ENCODE data around the gene PYY. TPM values are rescaled to one million over a fixed set of nuclear protein-coding genes. Genes with fewer than 3 reads are reported as not detected.
"Not testable (repeated sequence)": the region's sequence is repeated elsewhere in the genome, so short reads cannot be mapped to it uniquely, and the experiment has no call there.

The PYY gene
- not detected in 2 replicates for total RNA-seq (2014; rRNA removed; shearing (Covaris generic))

DNA sequence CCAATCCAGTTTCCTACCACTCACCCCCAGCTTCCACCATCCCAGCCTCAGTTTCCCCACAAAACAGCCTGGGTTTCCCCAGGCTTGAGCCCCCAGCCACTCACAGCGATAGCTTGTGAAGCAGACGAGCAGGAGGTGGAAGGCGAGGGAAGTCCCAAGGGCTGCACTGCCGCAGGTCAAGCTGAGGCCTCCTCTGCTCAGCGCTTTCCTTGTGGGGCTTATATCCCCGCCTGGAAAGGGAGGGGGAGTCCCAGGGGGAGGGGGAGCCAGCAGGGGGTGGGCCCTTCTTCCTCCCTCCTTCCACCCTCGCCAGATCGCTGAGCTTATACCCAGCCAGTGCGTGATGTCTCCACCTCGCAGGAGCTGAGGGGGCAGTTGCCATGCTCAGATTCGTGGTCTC is at the start of gene PYY:
Gene PYY, minus strand, starts transcription at position 195 of the 400 bp plus-strand sequence. CDS start 457 bp downstream, outside the sequence.
- Histone ChIP-seq H3K27ac (no peak within 1 kb of the TSS), H3K36me3 (no peaks in the 10 kb centered on the region), H3K4me1 (no peaks in the 10 kb centered on the region), H3K27me3 (peaks cover 17% of the 10 kb centered on the region; the same call in 1 of the 2 replicates), H3K9me3 (replicated peaks) (no peaks in the 10 kb centered on the region), H3K4me3 (peak within 1 kb of the TSS; percentile 8; the same call in 1 of the 2 replicates)
- no peak for DNase-seq

DNA sequence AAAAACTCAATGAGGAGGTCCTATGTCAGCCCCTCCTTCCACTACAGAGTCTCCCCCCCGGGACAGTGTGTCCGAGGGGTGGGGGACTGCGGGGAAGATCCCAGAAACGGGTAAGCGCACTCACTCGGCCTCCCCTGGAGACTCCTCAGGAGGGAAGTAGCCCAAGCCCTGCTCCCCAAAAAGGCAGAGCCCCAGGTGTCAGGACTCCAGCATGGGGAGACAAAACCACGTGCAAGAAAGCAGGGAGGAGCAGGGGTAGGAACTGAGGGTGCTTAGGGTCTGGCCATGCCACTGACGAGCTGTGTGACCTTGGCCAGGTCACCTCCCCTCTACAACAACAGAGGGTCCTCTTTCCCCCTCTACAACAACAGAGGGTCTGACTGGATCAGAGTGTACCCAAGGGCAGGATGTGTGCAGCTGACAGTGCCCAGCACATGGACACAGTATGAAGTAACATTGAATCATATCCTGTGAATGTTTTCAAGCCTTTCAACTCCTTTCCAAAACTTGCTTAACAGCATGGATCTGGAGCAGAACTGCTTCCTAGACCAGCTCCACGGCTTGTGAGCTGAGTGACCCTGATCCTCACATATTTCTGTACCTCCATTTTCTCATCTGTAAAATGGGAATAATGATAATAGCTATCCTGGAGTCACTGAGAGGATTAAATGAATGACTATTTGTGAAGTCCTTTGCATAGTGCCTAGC is 48.6 kb upstream of the PYY start:
- H3K9me3 ChIP-seq (replicated peaks): no peaks in the 10 kb centered on the region
- peaks cover 6% of the 10 kb centered on the region for H3K27me3 ChIP-seq
- no peak overlapping the region for H3K27ac ChIP-seq
- H3K4me3 ChIP-seq: no peak overlapping the region
- DNase-seq: no peak
- no peaks in the 10 kb centered on the region for H3K36me3 ChIP-seq
- no peaks in the 10 kb centered on the region; the same call in 1 of the 2 replicates for H3K4me1 ChIP-seq

DNA sequence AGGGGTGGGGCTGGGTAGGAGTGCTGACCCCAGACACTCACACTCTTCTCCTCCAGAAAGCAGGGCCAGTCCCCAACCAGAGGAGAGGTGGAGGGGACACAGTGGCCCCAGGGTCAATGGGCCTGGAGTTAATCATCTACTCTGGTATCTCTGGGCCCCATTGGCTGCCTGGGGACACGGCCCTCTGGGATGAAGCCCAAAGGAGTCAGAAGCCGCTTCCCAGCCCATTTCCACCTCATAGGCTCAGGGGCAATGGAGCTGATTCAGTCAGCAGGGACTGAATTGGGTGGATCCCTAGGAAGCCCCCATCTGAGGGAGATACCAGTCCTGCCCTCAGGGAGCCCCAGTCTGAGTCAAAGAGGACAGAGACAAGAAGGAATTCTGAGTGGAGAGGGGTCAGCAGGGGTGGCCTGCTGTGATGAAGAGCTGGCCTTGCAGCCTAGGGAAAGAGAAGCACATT is 47.8 kb upstream of the PYY start:
- no peak overlapping the region for H3K4me3 ChIP-seq
- no peak for DNase-seq
- H3K9me3 ChIP-seq (replicated peaks): no peaks in the 10 kb centered on the region
- peaks cover 9% of the 10 kb centered on the region for H3K27me3 ChIP-seq
- no peak overlapping the region for H3K27ac ChIP-seq
- no peaks in the 10 kb centered on the region for H3K36me3 ChIP-seq
- no peaks in the 10 kb centered on the region; the same call in 1 of the 2 replicates for H3K4me1 ChIP-seq

DNA sequence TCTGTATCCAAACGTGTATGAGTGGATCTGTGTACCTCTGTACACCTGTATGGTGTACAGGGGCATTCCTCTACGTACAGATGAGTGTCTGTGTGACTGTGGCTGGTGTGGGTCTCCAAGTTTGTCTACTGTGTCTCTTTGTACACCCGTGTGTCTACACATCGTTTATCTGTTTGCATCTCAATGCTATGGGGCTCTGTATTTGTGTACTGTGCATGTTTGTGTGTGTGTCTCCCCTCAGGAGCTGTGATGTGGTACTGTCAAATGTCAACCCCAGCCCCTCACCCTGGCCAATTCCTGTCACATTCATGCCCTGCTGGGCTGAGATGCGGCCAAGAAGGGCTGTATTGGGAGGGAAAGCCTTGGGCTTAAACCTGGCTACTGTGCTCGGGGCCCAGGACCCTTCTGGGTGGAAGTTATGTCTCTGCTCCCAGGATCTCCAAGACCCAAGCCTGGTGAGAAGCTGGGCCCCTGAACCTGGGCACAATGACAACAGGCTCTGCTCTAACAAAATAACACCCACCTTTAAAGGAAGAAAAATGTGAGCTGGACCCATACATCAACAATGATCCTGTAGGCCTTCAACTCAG is 47.2 kb upstream of the PYY start:
- H3K27ac ChIP-seq: no peak overlapping the region
- H3K9me3 ChIP-seq (replicated peaks): no peaks in the 10 kb centered on the region
- H3K27me3 ChIP-seq: peaks cover 11% of the 10 kb centered on the region
- no peak for DNase-seq
- H3K4me1 ChIP-seq: no peaks in the 10 kb centered on the region; the same call in 1 of the 2 replicates
- H3K36me3 ChIP-seq: no peaks in the 10 kb centered on the region
- no peak overlapping the region for H3K4me3 ChIP-seq

DNA sequence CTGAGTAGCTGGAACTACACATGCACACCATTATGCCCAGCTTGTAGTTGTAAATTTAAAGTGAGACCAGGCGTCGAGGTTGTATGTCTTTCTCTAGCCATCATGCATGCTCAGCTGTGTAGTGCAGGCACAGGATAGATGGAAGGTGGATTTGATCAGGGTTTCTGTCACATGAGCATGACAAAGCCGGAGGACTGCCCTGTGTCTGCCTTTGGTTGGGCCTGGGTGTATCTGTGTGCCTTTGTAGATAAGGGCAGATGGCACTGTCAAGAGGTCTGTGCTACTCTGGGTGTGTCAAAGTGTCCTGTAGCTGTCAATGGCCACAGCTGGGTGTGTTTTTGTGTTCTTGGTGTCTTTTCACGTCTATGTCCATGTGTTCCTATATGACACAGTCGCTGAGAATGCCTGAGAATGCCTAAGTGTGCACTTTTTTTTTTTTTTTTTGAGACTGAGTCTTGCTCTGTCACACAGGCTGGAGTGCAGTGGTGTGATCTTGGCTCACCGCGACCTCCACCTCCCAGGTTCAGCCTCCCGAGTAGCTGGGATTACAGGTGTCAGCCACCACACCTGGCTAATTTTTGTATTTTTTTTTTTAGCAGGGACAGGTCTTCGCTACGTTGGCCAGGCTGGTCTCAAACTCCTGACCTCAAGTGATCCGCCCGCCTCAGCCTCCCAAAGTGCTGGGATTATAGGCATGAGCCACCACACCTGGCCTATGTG is 46.6 kb upstream of the PYY start:
- H3K4me3 ChIP-seq: no peak overlapping the region
- no peaks in the 10 kb centered on the region for H3K9me3 ChIP-seq (replicated peaks)
- H3K27ac ChIP-seq: no peak overlapping the region
- H3K27me3 ChIP-seq: peaks cover 13% of the 10 kb centered on the region
- no peaks in the 10 kb centered on the region; the same call in 1 of the 2 replicates for H3K4me1 ChIP-seq
- DNase-seq: no peak
- no peaks in the 10 kb centered on the region for H3K36me3 ChIP-seq

DNA sequence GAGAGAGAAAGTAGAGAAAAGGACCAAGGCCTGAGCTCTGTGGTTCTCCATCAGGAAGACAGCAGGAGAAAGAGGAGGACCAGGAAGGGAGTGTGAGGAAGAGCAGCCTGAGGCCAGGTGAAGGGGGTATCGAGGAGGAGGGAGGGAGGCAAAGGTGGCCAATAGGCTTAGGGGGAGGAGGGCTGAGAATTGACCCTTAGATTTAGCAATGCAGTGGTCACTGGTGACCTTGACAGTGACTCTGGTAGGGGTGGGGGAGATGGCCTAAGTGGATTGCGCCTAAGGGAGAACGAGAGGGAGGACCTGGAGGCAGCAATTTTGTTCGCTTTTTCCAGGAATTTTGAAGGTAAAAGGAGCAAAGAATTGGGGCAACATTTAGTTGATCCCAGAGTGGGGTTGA is 45.3 kb upstream of the PYY start:
- Histone ChIP-seq H3K27me3 (peaks cover 22% of the 10 kb centered on the region), H3K4me1 (no peaks in the 10 kb centered on the region), H3K36me3 (no peaks in the 10 kb centered on the region), H3K4me3 (no peak overlapping the region), H3K9me3 (replicated peaks) (no peaks in the 10 kb centered on the region), H3K27ac (no peak overlapping the region)
- no peak for DNase-seq

DNA sequence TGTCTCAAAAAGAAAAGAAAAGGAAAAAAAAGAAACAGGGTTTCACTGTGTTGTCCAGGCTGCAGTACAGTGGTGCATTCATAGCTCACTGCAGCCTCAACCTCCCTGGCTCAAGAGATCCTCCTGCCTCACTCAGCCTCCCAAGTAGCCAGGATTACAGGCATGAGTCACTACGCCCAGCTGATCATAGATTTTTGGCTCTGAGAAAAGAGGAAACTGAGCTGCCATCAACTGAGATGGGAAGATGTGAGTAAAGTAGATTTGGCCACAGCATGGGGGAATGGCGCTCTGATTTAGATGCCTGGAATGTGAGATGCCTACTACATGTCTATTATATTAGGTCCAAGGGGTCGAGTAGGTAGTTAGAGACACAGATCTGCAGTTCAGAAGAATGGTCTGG is 44.8 kb upstream of the PYY start:
- Histone ChIP-seq H3K9me3 (replicated peaks) (no peaks in the 10 kb centered on the region), H3K27ac (no peak overlapping the region), H3K27me3 (peaks cover 22% of the 10 kb centered on the region), H3K36me3 (no peaks in the 10 kb centered on the region), H3K4me1 (no peaks in the 10 kb centered on the region), H3K4me3 (no peak overlapping the region)
- no peak for DNase-seq

DNA sequence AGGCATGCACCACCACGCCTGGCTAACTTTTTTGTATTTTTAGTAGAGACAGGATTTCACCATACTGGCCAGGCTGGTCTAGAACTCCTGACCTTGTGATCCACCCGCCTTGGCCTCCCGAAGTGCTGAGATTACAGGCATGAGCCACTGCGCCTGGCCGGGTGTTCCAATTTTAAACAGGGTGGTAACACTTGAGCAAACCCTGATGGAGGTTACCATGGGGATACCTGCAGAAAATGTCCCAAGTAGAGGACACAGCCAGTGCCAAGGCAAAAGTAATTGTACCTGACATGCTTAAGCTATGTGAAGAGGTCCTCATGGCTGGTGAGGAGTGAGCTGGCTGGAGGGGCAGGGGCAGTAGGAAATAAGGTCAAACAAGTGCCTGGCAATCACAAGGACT is 43.4 kb upstream of the PYY start:
- not testable (repeated sequence) for H3K9me3 ChIP-seq (replicated peaks); H3K27ac ChIP-seq; H3K4me3 ChIP-seq; H3K36me3 ChIP-seq; H3K4me1 ChIP-seq; DNase-seq
- H3K27me3 ChIP-seq: peaks cover 16% of the 10 kb centered on the region

DNA sequence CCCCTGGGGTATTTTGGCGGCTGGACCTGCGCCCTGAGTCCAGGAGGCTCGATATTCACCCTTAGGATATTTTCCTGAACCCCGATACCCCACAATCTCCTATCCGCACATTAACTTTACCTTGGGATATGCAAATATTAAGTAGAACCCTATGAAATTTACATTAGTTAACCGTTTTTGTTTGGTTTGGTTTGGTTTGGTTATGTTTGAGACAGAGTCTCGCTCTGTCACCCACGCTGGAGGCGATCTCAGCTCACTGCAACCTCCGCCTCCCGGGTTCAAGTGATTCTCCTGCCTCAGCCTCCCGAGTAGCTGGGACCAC is 41.4 kb upstream of the PYY start:
- H3K4me3 ChIP-seq: no peak overlapping the region
- H3K9me3 ChIP-seq (replicated peaks): no peaks in the 10 kb centered on the region
- H3K36me3 ChIP-seq: no peaks in the 10 kb centered on the region
- DNase-seq: no peak
- H3K4me1 ChIP-seq: no peaks in the 10 kb centered on the region
- H3K27me3 ChIP-seq: peaks cover 16% of the 10 kb centered on the region
- no peak overlapping the region for H3K27ac ChIP-seq

DNA sequence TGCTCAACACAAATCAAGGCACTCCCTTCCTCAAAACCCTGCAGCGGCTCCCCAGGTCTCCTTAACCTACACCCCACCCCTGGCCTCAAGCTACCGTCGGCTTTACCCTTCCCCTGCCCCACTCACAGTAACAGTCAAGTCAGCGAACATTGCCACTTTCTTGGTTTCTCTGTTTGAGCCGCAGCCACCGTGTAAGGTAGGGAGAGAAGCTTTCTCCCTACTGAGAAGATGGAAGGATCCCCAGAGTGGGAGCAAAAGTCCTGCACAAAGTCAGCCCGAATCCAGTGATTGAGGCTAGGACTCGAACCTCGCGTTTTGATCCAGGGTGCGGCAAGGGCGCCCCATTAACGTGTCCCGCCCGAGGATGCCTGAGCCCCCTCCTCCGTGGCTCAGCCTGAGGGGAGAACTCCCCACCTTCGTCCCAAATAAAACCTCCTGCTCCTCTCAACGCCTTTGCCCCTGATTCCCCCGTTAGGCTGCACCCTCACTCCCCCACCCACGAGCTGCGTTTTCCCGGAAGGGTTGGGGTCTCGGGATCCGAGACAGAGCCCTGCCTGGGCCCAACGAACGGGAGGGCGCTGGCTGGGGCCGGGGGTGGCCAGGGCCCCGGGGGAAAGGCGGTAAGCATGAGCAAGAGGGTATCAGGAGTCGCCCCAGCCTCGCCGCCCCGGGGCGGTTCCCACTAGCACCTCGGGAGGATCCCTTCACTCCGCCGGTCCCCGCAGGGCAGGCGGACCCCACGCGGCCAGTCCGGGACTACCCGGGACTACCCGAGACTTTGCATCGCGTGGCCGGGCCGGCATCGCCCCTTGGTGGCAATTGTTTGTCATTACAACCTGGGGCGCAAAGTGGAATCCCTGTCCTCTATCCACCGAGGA is 40.8 kb upstream of the PYY start:
- Histone ChIP-seq H3K36me3 (no peaks in the 10 kb centered on the region), H3K4me3 (no peak overlapping the region), H3K27me3 (peaks cover 16% of the 10 kb centered on the region), H3K27ac (no peak overlapping the region), H3K4me1 (no peaks in the 10 kb centered on the region), H3K9me3 (replicated peaks) (no peaks in the 10 kb centered on the region)
- DNase-seq: peak; percentile 69 to 85

DNA sequence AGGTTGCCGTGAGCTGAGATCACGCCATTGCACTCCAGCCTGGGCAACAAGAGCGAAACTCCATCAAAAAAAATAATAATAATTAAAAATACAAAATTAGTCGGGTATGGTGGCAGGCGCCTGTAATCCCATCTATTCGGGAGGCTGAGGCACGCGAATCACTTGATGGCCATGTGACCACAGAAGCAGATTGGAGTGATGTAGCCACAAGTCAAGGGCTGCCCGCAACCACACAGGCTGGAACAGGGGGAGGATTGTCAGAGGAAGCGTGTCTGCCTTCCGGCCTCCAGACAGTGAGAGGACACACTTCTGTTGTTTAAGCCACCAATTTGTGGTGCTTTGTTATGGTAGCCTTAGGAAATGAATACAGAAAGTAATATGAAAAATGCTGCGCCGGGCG is 38.9 kb upstream of the PYY start:
- DNase-seq: no peak
- Histone ChIP-seq H3K9me3 (replicated peaks) (no peaks in the 10 kb centered on the region), H3K4me3 (no peak overlapping the region), H3K27ac (no peak overlapping the region), H3K27me3 (peaks cover 16% of the 10 kb centered on the region), H3K36me3 (no peaks in the 10 kb centered on the region), H3K4me1 (no peaks in the 10 kb centered on the region)

DNA sequence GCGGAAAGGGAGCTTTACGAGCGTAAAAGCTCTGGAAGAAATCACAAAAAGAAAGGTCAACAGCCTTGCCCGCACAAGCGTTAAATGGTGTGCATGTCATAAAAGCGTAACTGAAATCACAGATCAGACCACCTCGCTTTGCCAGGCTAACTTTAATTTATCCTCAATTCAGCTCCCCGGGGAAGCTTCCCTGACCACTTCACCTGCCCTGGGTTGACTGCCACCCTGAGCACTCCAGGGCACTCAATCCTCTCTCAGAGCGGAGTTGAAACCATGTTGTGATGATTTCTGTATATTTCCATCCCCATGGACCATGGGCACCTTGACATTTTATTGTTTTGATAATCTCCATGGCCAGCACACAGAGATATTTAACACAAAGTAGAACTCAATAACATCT is 34.6 kb upstream of the PYY start:
- H3K27me3 ChIP-seq: peaks cover 14% of the 10 kb centered on the region; the same call in 1 of the 2 replicates
- DNase-seq: no peak
- no peak overlapping the region for H3K27ac ChIP-seq
- no peaks in the 10 kb centered on the region for H3K4me1 ChIP-seq
- H3K4me3 ChIP-seq: no peak overlapping the region
- no peaks in the 10 kb centered on the region for H3K9me3 ChIP-seq (replicated peaks)
- no peaks in the 10 kb centered on the region for H3K36me3 ChIP-seq

DNA sequence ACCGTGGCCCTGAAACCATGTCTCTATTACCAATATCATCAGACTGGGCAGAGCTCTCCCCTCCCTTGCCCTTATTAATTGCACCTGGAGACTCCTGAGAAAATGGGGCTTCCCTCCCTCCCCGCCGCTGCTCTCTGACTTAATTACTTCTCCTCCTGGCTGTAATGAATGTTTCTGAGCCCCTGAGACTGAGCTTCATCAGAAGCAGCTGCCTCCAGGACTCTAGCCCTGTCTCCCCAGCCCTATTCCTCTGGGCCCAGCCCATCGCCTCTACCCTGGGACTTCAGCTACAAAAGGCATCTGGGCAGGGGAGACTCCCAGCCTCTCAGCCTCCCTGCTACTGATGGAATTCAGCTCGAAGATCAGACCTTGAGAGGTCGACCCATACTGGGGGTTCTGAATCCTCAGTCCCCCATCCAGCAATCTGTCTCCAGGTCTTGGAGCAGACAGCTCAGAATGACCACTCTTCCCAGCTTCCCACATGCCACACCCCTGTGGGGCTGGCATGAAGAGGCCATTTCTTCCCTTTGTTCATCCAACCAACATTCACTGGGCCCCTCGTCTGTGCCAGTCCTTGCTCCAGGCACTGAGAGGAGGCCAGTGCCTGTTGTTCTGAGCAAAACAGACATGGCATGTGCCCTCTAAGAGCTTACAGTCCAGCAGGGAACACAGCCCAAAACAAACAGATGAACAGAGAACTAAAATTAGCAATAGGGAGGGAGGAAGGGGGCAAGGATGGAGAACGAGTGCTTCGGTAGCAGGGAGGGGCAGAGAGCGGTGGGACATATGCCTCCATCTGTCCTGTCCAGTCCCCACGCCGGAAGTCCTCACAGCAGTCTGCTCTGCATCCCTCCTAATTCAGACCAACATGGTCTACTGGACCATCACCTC is 33.6 kb upstream of the PYY start:
- Histone ChIP-seq H3K27ac (no peak overlapping the region), H3K4me3 (no peak overlapping the region), H3K36me3 (no peaks in the 10 kb centered on the region), H3K4me1 (no peaks in the 10 kb centered on the region), H3K27me3 (peaks cover 14% of the 10 kb centered on the region; the same call in 1 of the 2 replicates), H3K9me3 (replicated peaks) (no peaks in the 10 kb centered on the region)
- no peak for DNase-seq

Data from SJCRH30 (cell line).